GM10266 (cell line): Measurements from ENCODE around the gene GRM2.

ENCODE experiments used
- DNase-seq: peaks from one replicate; pipeline ENCODE4 v3.0.0; 2012; ENCODE audit errors: extremely low spot score
- CTCF ChIP-seq: IDR thresholded peaks from 2 replicates; pipeline ENCODE4 v1.5.1; 2012; ENCODE audit warnings: mild to moderate bottlenecking, low read depth; ENCODE audit not compliant: control insufficient read depth, insufficient read depth; ENCODE audit errors: missing control alignments

Gene GRM2

DNA sequence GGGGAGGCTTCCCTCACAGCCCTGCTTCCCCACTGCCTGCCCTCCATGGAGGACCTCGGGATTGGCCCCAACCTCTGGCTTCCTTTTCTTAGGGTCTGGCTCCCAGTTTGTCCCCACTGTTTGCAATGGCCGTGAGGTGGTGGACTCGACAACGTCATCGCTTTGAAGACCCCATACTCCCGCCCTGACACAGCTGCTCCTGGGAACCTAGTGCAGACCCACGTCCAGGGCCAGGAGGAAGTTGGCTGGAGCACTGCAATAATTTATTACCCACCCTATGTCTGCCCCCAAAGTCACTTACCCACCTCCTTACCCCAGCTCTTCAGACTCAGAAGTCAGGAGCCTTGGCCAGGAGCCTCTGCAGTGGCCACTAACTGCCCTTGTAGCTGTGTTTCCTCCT lies 11.1 kb downstream of the GRM2 start:
- no peak for TF ChIP-seq CTCF
- DNase-seq, result peak; percentile 7

DNA sequence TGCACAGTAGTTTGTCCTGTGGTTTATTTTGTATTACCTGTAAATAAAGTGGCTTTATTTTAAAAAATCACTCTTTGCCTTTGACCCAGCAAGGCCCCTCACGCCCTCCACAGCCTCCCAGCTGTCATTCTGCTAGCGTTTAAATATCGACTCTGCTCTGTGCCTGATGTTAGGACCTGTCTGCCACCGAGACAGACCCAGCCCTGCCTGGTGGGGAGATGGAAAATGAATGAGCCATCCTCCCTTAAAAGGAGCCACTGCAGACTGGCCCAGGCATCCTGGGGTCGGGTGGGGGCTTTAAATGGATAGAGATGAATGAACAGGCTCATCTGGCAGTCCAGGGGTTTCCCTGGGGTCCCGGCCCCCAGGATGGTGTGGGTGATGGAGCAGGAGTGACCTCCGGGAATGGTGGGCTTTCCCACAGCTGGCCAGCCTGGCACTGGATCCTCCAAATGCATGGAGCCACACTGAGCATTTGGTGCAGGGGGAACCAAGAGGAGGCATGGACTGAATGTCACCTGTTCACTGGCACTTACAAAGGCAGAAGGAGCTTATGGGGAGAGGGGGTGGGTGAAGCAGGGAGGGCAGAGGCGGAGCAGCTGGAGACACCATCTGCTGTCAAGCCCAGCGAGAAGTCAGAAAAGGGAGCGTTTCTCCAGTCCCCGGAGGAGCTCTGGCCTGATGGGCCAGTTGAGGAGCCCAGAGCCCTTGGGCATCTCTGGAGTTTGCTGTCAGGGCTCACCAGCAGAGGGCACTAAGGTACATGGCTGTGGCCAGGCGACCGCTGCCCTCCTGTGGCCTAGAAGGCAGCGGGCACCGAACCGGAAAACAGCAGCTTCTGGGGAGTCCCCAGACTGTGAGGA lies 11.9 kb downstream of the GRM2 start:
- TF ChIP-seq CTCF, result peak; percentile 82
- peak; percentile 82 for DNase-seq

DNA sequence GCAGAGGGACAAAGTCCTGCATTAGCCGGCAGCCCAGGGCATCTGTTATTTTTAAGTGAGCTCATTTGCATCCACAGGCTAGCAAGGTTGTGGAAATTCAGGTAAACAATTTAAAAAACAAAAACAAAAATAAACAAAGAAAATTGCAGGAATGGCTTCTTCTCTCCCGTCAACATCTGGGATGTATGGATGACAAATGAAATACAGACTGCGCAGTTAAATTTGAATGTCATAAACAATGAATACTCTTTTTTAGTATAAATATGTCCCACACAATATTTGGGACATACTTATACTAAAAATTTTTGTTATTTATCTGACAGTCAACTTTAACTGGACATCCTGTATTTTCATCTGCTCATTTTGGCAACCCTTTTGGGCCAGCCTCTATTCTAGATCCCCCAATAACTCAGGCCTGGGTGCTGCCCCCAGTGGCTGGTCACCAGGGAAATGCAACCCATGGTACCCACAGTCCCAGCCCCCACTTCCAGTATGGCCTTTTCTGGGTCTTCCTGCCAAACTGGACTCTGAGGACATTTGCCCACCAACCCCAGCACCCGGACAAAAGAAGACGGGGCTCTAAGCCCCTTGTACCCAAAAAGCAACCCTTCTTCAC lies 12.7 kb downstream of the GRM2 start:
- TF ChIP-seq CTCF, result peak; percentile 5
- peak; percentile 7 for DNase-seq

DNA sequence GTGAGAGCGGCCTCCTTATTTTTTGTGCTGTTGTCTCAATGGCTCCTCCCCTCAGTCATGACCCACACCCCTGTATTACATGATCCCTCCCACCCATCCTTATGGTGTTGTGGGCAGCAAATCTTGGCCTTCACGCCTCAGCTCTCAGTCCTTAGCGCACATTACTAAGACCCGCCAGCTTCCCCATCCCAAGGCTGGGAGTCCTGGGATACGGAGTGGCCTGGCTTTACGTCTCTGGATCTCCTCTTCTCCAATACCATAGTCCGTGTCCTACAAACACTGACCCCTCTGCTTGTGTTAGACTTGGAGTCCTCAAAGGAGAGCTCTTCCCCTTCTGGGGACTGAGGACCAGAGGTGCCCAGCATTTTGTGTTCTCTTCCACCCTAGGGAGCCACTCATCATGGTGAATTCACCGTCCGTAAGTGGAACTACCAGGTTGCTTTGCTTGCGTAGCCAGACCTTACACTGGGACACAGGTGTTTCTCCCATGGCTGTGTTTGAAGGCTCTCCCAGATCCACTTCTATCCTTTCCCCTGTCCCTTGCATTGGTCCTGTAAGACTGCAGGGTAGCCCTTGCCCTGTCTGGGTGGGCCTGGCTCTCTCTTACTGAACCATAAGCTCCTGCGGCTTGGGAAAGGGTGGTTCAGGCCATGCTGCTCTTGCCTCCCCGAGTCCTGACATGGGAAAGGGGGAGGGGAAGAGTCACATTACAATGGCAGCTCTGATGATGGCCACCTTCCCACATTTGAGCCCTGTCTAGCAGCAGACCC lies 13.6 kb downstream of the GRM2 start:
- no peak for TF ChIP-seq CTCF
- peak; percentile 8 for DNase-seq

DNA sequence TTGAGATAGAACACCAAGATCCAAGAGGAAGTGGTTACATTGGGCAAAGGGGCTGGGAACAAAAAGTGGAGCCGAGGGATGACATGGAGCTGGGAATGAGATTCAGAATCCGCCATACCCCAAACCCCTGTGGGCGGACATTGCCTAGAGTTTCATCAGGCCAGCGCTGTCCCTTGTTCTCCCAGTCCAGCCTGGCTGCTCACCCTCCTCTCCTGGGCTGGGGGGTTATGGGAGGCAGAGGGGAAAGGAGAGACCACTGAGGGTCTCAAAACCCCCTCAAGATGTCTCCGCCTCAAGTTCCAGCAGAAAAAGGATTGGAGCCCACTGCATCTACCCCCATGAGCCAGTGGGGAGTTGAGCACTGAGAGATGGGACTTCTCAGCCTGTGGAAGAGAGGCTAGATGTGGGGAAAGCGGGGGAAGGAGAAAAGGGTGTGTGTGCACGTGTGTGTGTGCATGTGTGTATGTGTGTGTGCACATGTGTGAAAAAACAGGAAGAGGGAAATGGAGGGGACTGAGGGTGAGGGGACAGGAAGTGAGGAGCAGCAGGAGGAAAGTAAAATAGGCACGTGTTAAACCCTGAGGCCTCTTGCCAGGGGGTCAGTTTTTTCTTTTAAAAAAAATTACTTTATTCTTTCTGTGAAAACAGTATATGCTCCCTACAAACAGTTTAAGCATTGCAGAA lies 14.3 kb downstream of the GRM2 start:
- DNase-seq, result no peak

DNA sequence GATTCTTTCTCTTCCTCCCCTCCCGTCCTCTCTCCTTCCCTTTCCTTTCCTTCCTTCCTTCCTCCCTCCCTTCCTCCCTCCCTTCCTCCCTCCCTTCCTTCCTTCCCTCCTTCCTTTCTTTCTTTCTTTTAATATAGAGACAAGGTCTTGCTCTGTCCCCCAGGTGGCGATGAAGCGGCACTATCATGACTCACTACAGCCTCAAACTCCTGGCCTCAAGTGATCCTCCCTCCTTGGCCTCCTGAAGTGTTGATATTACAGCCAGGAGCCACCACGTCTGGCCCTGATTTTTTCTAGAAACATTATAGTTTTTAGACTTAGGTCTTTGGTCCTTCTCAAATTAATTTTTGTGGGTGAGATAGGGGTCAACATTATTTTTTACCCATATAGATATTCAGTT lies 15.5 kb downstream of the GRM2 start:
- peak; percentile 7 for TF ChIP-seq CTCF
- no peak for DNase-seq

More for the DNA sequence above, 14.3 kb downstream of the GRM2 start:
- TF ChIP-seq CTCF, result no peak
